Measurements from ENCODE around the gene STK16. TPM values are rescaled to one million over a fixed set of nuclear protein-coding genes. Genes with fewer than 3 reads are reported as not detected.
"Not testable (repeated sequence)": the region's sequence is repeated elsewhere in the genome, so short reads cannot be mapped to it uniquely, and the experiment has no call there.

STK16 gene
- total RNA-seq, 4 donors from 2014 or later: 4.4 to 19.3 (median 14.2) TPM

DNA sequence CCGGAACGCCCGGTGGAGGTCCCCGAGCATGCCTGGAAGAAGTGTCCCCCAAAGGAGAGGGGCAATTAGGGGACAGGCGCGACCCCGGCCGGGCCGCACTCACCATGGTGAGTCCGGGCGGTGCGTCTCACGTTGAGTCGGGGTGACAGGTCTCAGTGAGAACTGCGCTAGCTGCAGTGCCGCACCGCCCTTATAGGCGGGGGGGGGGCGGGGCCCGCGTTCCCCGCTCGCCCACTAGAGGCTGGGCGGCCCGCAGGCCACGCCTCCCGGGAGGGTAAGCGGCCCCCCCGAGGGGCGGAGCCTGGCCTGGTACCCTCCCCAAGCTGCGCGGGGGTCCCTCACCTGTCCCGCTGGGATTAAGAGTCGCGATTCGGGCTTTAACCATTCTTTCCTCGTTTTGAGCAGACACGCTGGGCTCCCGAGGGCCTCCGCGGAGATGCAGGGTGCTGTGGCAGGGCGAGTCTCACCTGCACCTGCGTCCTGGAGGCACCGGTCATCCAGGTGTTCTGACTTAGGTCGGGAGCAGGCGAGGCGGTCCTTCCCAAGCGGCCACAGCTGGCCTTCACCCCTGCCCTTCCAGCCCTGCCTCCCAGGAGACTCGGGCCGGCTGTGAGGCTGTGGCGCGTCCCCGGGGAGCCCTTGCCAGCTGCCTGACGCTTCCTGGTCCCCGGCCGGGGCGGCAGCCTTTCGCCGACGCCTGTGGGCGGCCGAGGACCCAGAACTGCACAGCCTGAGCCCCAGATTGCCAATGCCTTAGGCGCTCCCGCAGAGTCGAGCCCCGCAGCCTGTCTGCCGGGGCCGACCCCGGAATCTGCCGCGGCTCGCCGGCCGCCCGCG, 8.7 kb downstream of the STK16 start, which contains the start of gene TUBA4A:
Gene TUBA4A, minus strand, starts transcription at position 166 of the 837 bp plus-strand sequence. Its CDS starts 60 bp downstream, at position 106.
- intact Hi-C loops (cut with DNase I; ENCODE audit: low total_unique reads) (loop anchor here (1.0 to 5.0 kb wide), 7 partner anchors 20 to 257 kb away; partner anchors contain the start of genes ANKZF1, ATG9A, CNPPD1 and DNAJB2), in situ Hi-C loops (cut with MboI; ENCODE audit: low sequenced_read_pairs in 4 of 4) (no loop called here)
- Histone ChIP-seq H3K27me3 (no peaks in the 10 kb centered on the region), H3K4me3 (peak within 1 kb of the TSS; percentile 68 to 88 (median 76)), H3K36me3 (peaks cover 0 to 26% of the 10 kb centered on the region in 2 donors), H3K9me3 (no peaks in the 10 kb centered on the region), H3K27ac (peak within 1 kb of the TSS; percentile 91 to 99 (median 96)), H3K4me1 (peaks cover 36 to 53% of the 10 kb centered on the region in 2 donors)
- ATAC-seq: peak; percentile 69 to 72
- peak; percentile 98 for TF ChIP-seq POLR2A (IDR thresholded peaks at IDR 0.05)
- TF ChIP-seq, protein P1, sequence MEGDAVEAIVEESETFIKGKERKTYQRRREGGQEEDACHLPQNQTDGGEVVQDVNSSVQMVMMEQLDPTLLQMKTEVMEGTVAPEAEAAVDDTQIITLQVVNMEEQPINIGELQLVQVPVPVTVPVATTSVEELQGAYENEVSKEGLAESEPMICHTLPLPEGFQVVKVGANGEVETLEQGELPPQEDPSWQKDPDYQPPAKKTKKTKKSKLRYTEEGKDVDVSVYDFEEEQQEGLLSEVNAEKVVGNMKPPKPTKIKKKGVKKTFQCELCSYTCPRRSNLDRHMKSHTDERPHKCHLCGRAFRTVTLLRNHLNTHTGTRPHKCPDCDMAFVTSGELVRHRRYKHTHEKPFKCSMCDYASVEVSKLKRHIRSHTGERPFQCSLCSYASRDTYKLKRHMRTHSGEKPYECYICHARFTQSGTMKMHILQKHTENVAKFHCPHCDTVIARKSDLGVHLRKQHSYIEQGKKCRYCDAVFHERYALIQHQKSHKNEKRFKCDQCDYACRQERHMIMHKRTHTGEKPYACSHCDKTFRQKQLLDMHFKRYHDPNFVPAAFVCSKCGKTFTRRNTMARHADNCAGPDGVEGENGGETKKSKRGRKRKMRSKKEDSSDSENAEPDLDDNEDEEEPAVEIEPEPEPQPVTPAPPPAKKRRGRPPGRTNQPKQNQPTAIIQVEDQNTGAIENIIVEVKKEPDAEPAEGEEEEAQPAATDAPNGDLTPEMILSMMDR (IDR thresholded peaks at IDR 0.05 in 4 of 5, conservative IDR thresholded peaks at IDR 0.05 in 1 of 5): peak in 3 of 5 experiments; percentile 23 to 34 (median 30)
- peak; percentile 76 to 88 for DNase-seq

DNA sequence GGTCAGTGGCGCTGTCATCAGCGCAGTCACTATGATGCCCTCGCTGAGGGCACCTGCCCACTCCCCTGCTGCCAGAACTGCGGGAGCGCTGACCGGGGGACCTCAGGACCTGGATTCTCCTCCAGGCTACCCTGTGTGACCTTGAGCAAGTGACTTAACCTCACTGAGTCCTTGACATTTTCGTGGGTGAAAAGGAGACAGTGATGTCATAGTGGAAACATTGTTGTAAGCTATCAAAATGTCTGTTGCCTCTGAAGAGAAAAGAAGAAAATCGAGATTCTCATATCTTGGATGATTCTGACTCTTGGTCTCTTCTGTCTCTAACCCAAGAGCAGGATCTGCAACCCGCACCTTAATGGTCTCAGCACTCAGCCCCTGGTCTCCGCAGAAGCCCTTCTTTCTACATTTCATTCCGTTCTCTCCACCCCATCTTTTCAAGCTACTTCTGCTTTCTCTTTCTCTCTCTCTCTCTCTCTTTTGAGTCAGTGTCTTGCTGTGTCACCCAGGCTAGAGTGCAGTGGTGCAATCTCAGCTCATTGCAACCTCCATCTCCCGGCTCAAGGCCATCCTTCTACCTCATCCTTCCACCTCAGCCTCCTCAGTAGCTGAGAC, 9.4 kb downstream of the STK16 start:
- Histone ChIP-seq H3K4me1 (peaks cover 29 to 46% of the 10 kb centered on the region in 2 donors), H3K27ac (peak overlapping the region; percentile 91 to 99 (median 96)), H3K27me3 (no peaks in the 10 kb centered on the region), H3K36me3 (peaks cover 0 to 19% of the 10 kb centered on the region in 2 donors), H3K9me3 (no peaks in the 10 kb centered on the region), H3K4me3 (peak overlapping the region; percentile 68 to 88 (median 76))
- peak in 1 of 2 donors; percentile 58 for TF ChIP-seq POLR2A (IDR thresholded peaks at IDR 0.05)
- TF ChIP-seq, protein P1 (IDR thresholded peaks at IDR 0.05 in 4 of 5, conservative IDR thresholded peaks at IDR 0.05 in 1 of 5): no peak
- in situ Hi-C loops (cut with MboI; ENCODE audit: low sequenced_read_pairs in 4 of 4): no loop called here
- no peak for DNase-seq
- intact Hi-C loops (cut with DNase I; ENCODE audit: low total_unique reads): loop anchor here (2.0 to 5.0 kb wide), 2 partner anchors 40 to 257 kb away; no protein-coding TSS in a partner anchor
- no peak for ATAC-seq

DNA sequence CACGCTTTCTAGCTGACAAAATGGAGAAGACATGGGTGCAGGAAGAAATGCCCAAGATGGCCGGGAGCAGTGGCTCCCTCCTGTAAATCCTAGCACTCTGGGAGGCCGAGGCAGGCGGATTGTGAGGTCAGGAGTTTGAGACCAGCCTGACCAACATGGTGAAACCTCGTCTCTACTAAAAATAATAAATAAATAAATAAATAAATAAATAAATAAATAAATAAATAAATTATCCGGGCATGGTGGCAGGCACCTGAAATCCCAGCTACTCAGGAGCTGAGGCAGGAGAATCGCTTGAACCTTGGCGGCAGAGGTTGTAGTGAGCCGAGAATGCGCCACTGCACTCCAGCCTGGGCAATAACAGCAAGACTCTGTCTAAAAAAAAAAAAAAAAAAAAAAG, 13.7 kb downstream of the STK16 start:
- ATAC-seq; in situ Hi-C loops (cut with MboI; ENCODE audit: low sequenced_read_pairs in 4 of 4); intact Hi-C loops (cut with DNase I; ENCODE audit: low total_unique reads); H3K4me1 ChIP-seq; DNase-seq; H3K4me3 ChIP-seq; H3K9me3 ChIP-seq; H3K27me3 ChIP-seq; H3K36me3 ChIP-seq; H3K27ac ChIP-seq: not testable (repeated sequence)

DNA sequence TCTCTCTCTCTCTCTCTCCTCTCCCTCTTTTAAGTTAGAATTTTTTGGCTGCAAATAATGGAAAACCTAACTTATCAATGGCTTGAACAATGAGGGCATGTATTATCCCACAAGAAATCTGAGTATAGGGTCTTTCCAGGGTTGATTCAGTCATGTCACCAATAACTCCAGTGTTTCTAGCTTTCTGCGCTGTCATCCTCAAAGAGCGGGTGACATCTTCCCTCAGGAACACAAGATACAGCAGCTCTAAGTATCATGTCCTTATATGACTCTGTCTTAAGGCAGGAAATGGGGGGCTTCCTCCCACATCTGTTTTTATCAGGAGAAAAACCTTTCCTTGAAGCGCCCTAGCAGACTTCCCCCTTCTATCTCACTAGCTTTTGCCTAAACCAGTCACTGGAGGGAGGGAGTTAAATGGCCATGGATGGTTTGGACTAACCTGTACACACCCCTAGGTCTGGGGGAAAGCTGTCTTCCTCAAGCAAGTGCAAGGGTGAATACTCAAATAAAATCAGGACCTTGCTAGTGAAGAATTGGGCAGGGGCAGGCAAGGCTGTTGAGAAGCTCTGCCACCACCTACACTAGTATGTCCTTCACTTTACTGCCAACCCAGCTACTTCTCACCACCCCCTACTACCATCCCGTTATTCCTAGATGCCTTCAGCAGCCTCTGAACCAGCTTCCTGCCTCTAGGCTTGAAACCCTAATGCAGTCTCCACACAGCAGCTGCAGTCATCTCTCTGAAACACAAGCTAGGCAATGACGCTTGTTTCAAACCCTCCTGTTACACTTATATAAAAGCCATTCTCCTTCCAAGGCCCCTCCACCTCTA, 16.0 kb downstream of the STK16 start:
- no peak for DNase-seq
- Histone ChIP-seq H3K4me1 (no peaks in the 10 kb centered on the region), H3K27me3 (no peaks in the 10 kb centered on the region), H3K4me3 (no peak overlapping the region), H3K36me3 (no peaks in the 10 kb centered on the region), H3K9me3 (no peaks in the 10 kb centered on the region), H3K27ac (no peak overlapping the region)
- in situ Hi-C loops (cut with MboI; ENCODE audit: low sequenced_read_pairs in 4 of 4) (no loop called here), intact Hi-C loops (cut with DNase I; ENCODE audit: low total_unique reads) (no loop called here)
- no peak for ATAC-seq
- no peak for TF ChIP-seq POLR2A (IDR thresholded peaks at IDR 0.05)
- TF ChIP-seq, protein P1 (IDR thresholded peaks at IDR 0.05 in 4 of 5, conservative IDR thresholded peaks at IDR 0.05 in 1 of 5): no peak
